ENCODE measurements around the gene CNN2.

Gene CNN2

GRCh38 chr19:1025960-1026782 is at the start of gene CNN2:
CNN2 (plus strand) TSS chr19:1026608; CDS start chr19:1026662, 54 bp downstream.
- peak; percentile 85 for DNase-seq (ENCODE audit: low read depth)

GRCh38 chr19:977058-977464 is 49.3 kb upstream of the CNN2 start:
- no peak for DNase-seq (ENCODE audit: low read depth)

GRCh38 chr19:979318-979741 is 47.1 kb upstream of the CNN2 start:
- DNase-seq (ENCODE audit: low read depth): no peak

DNA sequence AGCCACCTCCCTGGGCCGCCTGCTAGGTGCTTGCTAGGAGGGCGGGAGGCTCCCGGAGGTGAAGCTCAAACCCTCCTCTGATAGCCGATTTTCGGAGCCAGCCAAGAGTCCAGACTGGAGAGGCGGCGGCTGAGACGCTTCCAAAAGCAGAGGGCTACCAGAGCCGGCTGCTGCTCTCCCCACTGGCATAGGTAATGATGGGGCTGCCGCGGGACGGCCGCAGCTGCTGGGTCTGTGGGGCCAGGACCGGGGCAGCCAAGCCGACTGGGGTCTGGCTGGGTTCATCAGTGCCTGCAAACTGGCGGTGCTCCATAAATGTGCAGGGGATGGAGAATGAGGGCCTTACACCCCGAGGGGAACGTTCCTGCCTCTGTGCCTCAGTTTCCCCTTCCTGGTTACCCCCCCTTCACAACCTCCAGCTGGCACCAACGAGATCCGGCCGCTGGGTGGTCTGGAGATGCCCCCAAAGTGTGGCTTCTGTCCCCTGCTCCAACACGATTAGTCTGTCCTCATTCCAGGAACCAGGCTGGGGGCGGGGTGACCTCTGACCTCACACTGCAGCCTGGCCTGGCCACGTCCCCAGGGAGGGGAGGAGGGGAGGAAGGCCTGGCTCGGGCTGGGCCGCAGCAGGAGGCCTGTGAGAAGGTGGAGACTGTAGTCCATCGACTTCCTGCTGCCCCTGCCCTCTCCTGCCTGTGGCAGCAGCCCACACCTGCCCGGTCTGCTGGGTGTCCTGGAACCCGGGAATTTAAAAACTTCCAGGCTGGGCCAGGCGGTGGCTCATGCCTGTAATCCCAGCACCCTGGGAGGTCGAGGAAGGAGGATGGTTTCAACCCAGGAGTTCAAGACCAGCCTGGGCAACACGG is 46.0 kb upstream of the CNN2 start:
- peak; percentile 23 for DNase-seq (ENCODE audit: low read depth)

DNA sequence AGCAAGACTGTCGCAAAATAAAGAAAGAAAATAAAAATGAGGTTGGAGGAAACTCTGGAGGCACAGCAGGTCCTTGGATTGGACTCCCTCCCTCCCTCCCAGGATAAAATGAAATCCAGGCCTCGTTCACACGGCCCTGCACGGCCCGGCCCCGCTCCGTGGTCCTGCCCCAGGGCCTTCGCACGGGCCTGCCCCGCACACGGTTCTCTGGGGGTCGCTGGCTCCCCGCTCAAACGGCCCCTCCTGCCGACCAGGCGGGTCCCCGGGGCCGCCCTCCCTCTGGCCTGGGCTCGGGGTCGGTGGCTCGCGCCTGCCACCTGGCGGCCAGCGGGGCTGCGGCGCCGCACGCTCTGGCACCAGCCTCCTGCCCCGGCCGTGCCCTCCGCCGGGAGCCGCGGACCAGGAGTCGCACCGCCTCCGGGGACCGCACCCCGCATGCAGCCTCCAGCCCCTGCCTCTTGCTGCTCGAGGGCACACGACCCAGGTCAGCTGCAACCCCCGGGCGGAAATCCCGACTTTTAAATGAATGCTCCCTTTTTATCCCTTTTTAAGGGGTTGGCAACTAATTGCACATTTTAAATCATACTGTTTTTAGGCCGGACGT is 43.7 kb upstream of the CNN2 start:
- DNase-seq (ENCODE audit: low read depth): peak; percentile 65

GRCh38 chr19:984165-984967 is 42.0 kb upstream of the CNN2 start, which contains the start of gene WDR18:
WDR18 (plus strand) TSS chr19:984345; CDS start chr19:984354, 9 bp downstream.
- peak; percentile 90 for DNase-seq (ENCODE audit: low read depth)

- DNase-seq (ENCODE audit: low read depth): no peak
These were observed 40.3 kb upstream of the CNN2 start for GRCh38 chr19:986083-986482.

DNA sequence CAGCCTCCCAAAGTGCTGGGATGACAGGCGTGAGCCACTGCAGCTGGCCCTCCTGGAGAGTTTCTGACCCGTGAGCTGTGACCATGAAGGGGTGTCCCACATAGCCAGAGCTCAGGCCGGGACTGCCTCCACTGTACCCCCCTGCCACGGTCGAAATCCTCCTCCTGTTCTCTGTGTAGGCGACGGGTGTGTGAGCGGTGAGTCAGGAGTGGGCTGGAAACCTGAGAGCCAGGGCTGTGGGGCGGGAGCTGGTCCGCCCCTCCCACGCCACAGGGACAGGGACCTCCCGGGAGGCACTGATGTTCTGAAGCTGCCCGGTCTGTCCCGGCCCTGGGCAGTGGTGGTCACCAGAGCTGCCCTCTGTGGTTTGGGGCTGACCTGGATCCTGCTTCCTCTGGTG is 38.3 kb upstream of the CNN2 start:
- DNase-seq (ENCODE audit: low read depth): no peak

- no peak for DNase-seq (ENCODE audit: low read depth)
These were observed 37.9 kb upstream of the CNN2 start for GRCh38 chr19:988510-988909.

- DNase-seq (ENCODE audit: low read depth): no peak
These were observed 36.9 kb upstream of the CNN2 start for GRCh38 chr19:989381-990081.

GRCh38 chr19:990119-990571 is 36.3 kb upstream of the CNN2 start:
- DNase-seq (ENCODE audit: low read depth): no peak

- no peak for DNase-seq (ENCODE audit: low read depth)
These were observed 35.7 kb upstream of the CNN2 start for GRCh38 chr19:990746-991145.

DNA sequence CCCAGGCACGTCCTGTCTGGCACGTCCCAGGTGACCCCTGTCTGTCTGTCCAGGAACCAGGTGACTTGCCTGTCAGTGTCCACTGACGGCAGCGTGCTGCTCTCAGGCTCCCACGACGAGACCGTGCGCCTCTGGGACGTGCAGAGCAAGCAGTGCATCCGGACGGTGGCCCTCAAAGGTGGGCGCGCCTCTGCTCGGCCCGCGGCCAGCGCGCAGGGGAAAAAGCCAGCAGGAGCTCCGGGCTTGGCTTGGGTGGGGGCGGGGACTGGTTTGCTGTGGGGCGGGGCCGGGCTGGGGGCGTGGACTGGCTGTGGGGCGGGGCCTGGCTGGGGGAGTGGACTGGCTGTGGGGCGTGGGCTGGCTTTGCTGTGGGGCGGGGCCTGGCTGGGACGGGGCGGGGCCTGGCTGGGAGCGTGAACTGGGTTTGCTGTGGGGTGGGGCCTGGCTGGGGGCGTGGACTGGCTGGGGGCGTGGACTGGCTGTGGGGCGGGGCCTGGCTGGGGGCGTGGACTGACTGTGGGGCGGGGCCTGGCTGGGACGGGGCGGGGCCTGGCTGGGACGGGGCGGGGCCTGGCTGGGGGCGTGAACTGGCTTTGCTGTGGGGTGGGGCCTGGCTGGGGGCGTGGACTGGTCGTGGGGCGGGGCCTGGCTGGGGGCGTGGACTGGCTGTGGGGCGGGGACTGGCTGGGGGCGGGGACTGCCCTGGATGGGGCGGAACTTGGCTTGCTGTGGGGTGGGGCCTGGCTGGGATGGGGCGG is 35.1 kb upstream of the CNN2 start:
- DNase-seq (ENCODE audit: low read depth): peak; percentile 58

- no peak for DNase-seq (ENCODE audit: low read depth)
These were observed 34.3 kb upstream of the CNN2 start for GRCh38 chr19:991932-992669.

DNA sequence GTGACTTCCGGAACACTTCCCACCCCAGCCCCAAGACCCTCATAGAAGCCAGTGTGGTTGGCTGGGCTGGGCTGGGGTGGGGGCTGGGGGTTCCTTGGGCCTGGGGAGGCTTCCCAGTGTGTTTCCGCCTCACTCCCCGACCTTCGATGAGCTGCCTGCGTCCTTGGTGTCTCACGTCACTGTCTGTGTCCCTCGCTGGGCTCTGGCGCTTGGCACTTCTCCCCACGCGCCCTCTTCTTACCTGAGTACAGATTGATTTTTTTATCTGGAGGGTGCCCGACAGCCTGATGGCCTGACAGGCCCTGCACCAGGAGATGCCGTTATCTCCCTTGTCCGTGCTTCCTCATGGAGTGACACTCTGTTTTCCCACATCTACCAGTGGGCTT is 33.7 kb upstream of the CNN2 start:
- no peak for DNase-seq (ENCODE audit: low read depth)

DNA sequence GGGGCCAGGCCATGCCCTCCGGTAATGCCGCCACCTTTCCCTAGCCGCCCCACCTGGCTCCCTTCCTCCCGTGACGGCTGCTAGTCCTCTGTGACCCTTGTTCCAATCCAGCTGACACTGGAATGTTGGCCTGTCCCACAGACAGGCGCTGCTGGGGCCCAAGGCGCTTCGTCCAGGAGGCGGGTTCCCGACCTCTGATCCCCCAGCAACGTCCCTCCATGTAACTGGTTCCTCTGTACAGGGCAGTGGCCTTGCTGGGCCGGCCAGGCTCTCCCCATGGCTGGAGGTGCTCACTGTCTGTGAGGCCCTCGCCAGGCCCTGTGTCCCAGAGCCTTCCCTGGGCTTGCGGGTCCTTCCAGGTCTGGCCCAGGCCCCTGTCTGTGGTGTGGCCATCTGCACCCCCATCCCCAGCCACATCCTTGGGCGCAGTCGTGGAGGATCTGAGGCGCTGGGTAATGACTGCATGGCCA is 33.0 kb upstream of the CNN2 start:
- no peak for DNase-seq (ENCODE audit: low read depth)

DNA sequence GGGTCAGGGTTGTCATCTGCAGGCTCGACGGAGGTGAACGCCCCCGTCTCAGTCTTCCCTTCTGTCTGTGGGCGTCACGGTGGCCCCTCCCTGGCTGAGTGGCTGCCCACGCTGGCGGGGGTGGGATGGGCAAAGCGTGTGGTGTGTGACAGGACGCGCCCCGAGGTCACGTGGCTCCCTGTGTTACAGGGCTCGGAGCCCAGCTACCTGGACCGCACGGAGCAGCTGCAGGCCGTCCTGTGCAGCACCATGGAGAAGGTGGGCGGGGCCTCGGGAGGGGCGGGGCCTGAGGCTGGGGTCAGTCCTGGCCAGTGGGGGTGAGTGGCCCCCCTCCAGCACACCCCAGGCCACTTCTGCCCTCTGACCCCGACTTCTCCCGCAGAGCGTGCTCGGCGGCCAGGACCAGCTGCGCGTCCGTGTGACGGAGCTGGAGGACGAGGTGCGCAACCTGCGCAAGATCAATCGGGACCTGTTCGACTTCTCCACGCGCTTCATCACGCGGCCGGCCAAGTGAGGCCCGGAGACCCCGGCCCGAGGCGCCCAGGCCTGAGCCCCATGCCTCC is 32.5 kb upstream of the CNN2 start:
- DNase-seq (ENCODE audit: low read depth): no peak

DNA sequence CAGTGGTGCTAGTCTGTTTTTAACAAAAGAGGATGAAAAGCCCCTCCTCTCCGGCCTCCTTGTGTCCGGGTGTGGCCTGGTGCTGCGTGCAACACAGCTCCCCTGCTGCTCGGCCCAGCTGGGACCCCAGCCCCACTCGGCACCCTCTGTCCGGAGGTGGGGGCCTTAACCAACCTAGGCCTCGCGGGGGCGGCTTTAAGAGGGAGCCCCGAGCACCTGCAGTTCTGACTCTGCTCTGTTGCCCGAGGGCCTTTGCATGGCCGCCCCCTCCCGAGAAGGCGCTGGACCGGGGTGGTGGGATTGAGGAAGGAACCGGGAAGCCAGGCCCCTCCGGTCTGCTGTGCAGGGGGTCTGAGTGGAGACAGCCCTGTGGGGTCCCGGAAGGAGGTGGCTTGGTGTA is 31.9 kb upstream of the CNN2 start:
- no peak for DNase-seq (ENCODE audit: low read depth)
